ENCODE measurements around the gene ERG.

Gene ERG

DNA sequence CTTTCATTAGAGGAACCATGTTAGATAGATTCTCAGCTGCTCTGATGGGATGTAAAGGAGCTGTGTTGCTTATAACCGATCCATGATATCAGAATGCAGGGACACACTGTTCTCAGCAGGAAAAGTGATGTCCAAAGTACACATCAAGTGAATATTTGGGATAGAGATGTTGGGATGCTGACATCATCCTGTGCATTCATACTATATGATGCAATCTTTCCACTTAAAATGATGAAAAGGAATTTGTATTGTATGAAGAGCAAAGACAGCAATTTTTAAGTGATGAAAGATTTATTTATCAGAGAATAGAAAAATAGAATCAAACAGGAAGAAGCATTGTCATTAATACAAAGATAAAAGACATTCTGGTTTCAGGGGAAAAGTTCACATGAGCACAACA, 110.1 kb downstream of the ERG start:
- DNase-seq = no peak

DNA sequence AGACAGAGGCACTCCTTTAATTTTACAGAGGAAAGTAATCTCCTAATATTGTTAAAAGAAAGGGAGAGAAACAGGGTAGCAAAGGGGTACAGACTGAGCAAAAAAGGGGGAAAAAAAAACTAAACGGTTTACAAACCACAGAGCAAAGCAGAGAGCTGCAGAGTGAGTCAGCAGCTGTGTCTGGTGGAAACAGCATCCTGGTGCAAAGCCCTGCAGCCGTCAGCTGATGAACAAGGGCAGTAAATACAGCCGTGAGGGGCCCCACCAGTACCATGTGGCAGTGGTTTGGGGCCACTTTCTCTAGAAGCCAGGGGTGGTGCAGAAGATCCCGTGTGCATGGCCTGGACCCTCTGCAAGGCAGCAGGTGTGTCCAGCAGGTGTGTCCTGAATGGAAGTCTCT, 111.3 kb downstream of the ERG start:
- DNase-seq = no peak

DNA sequence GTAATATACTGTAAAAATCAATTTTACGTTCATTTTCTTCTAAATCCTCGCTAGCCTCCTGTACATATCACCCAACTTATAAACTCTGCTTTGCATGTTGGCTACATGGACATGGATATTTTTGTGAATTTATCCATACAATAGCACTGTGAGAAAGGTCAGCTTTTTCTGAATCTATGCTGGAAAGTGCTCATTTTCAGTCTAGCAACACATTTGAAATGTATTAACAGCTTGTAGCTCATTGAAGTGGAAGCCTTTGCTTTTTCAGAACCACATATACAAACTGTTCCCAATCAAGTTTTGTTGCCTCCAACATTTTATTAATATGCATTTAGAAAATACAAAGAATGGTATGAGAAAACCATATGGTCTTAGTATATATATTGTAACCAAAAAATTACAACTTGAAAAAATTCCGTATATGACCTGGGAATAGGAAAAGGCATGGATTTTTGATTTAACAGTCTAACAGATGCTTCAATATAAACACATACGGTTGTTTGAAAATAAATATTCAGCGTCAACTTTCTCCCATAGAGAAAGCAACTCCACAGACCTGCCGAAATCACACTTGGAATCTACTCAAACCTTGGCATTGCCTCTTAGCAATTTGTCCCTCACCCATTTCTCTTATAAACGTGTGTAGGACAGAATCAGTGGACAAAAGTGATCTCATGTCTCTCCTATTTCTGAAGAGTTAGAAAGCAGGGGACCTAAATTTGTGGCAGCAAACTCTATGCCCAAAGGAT, 112.7 kb downstream of the ERG start:
- DNase-seq = no peak

DNA sequence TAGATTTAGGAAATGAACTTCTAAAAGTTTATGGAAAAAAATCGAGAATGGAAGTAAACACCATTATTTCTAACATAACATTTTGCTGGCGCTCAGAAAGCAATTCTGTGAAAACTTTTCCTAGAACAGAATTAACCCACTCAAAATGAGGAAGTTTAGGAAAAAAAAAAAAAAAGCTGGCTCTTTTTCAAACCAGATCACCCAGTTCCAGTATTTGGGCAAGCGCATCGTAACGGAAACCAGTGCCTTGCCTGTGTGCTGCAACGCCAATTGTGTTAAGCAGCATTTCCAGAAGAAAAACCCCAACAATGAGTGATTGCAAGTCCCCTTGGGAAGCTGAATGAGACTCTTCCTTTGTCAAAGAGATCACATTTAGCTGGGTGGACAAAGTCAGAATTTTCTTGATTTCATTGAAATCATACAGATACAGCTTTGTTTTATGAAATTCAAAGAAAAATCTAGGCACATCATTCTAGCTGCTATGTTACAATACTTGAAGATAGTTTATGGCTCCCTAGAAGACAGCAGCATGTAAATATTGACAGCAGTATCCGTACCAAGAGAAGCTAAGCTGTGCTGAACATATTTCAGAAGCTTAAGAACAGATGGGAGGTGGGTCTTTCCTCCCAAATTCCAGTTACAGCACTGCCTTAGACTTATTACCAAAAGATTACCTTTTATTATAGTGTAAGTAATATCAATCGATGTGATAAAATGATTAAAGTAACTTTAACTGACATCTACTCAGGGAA, 113.4 kb downstream of the ERG start:
- peak in 1 of 2 experiments; percentile 47 for DNase-seq

DNA sequence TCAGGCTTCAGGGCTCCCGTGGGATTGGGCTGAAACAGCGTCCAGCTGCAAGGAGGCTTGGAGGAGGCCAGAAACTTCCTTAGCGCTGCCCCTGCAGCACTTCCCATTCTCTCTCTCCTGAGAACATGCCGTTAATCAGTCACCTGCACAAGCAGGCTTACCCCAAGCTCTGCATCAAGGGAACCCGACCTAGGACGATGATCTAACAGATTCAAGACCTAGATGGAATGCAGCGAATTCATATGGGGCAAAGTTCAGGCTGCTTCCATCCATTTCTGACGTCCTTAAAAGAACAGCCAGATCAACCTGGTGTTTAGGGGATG, 114.1 kb downstream of the ERG start:
- DNase-seq = no peak

DNA sequence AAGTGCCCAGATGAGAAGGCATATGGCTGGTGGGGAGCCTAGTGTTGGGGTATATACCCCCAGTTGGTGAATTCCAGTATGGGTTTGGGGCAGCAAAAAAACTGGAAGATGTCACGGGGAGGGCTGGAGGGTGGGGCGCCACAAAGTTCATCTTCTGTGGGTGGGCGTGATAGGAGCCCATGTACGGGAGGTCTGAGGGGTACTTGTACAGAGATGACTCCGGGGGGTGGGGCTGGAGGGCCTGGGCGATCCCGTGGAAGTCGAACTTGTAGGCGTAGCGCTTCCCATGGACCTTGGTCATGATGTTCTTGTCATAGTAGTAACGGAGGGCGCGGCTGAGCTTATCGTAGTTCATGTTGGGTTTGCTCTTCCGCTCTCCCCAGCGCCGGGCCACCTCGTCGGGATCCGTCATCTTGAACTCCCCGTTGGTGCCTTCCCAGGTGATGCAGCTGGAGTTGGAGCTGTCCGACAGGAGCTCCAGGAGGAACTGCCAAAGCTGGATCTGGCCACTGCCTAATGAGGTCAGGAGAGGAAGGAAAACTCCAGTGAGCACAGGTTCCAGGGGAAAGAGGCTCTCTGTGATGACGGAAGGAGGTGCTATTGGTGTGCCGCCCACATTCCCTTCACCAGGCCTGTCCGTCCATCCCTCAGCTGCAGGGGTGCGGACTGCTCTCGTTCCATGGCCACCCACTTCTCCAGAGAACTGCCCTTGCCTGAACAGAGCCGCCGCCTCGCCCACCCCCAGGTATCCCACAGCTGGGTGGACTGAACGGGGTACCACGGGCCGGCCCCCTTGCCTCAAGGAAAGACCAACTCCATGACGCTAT, 114.7 kb downstream of the ERG start:
- no peak for DNase-seq

DNA sequence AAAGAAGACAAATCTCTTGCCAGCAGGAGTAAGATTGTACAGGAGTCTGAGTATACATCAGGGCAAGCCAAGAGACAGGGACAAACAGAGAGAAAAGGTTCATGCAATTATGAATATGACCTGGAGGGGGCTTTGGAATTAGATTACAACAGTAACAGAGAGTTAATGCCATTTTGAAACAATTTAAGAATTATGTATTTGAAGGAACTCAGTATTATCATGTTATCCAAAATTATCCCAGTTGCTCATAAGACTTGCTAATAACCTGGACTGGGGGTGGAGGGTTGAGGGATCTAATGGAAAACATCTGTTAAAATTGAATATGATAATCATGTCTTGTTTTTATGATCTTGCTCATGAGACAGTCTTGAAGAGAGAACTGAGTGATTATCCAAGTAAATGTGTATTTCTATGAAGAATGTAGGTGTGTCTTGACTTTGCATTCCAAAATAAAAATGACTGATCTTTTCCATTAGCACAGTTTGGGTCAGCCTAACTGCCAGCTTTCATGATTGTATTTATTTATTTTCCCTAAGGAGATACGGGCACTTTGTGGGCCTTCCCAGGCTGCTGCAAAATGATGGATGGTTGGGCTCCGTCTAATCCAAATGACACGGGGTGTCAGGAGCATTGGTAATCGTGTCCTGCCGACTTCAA, 117.7 kb downstream of the ERG start:
- peak; percentile 13 to 40 for DNase-seq

DNA sequence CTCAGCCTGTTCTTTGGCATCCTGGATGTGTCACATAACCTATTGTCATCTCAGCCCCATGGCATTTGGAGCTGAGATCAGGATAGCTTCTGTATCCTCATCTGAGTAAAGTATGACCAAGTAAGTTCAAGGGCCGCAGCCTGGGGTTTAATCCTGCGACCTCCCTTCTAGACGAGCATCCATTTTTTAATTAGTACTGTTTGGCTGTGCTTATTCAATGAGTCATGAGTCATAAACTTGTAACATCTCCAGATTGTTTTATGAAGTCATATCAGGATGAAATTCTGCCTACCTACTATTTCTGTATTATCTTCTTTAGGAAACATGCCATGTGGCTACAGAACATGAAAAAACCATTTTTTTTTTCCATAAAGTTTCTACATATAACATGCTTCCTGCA, 119.1 kb downstream of the ERG start:
- DNase-seq = no peak

DNA sequence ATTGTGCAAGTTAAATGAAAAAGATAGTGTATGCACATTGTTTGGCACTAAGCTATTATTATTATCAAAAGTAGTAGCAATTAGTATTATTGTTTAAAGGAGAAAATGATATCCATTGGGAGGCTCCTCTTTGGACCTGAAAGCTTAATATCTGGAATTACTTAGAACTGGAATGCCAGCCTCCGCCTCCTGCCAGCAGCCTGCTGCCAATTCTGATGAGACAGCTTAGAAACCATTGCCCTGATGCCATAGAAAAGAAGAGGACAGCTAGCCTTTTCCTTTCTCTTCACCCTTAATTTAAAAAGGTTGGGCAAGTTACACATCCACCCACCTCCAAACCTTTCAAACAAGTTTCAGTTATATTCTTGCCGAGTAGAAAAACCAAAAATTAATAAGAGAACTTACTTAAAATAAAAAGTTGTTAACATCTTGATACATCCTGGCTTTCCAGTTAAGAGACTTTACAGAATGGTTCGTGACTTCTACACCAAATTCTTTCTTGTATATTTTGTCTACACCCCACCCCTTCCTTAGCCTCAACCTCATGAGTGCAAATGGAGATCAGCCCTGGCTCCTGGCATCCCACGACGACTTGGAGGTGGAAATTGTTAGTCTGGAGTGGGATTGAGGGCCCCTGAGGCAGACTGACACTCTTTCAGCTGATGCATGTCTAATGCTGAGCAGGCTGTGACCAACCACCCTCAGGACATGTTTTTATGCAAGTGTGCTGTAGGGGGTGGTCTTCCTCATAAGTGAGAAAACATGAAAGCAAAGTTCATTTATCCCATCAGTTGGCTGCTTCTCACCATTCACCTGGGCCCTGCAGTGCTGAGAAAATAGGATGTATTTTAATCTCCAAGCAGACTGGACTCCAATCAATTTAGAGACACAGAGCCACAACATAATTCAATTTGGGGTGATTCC, 120.8 kb downstream of the ERG start:
- no peak for DNase-seq

DNA sequence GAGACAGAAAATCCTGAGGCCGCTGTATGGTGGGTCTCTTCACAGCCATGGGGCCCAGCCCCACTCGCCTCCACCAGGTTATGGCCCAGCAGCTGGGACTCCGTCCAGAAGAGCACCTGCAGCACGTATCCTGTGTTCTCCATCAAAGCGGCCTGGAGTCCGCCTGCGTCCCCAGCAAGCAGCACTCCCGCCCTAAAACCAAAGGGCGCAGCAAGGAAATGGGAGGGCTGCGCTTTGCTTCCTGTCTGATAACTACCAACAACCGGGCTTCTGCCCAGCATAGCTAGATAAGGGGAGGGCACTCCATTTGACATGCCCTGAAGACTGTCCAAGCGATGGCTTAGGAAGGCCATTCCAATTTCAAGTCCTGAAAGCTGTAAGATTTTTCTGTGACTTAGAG, 121.6 kb downstream of the ERG start:
- no peak for DNase-seq

DNA sequence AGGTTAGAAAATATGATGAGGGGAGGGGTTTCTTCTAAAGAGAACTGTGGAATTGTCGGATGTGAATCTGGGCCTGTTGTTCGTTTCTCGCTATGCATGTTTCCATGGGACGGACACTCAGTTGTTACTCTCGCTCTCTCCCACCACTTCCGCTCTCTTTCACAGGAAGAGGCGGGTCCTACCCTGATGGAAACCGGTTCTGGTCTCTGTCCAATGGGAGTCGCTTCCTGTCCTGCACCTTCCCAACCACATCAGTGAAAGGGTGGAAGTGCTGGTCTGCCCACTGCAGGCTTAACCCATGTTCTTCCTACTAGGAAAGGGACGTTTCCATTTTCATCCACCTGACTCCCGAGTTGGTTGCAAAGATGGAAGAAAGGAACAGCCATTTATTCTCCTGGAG, 122.0 kb downstream of the ERG start:
- no peak for DNase-seq

DNA sequence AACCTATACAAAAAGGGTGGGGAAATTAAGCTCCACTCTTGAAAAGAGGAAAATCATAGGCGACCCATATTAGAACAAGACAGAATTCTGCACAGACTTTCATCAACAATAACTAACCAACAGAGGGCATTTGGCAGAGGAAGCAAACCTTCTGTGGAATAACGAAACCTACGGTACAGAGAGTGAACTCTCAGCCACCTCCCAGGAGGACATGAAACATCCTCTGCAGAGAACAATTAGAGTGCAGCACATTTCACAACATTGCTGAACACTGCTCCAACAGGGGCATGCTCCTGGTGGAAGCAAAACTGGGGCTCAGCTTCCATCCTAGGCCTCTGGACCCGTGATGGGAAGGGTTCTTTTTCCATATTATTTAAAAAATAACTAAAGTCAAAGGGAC, 130.6 kb downstream of the ERG start:
- DNase-seq = no peak

DNA sequence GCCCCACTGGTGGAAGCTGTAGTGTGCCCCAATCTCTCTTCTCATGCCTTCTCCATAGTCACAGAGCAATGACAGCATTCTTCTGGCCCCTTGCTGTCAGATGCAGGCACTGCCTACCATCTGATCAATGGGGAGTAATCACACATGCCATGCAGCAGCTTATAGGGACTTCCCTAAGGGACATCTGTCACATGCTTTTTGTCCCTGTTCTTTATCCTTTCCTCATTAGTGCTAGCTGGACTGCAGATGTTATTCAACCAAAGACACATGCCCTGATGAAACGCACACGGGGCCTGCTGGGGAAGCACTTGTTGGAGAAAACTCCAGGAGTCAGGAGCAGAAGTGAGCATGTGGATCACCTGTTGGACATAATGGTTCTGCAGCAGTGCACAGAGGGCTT, 132.8 kb downstream of the ERG start:
- peak; percentile 71 to 91 for DNase-seq

DNA sequence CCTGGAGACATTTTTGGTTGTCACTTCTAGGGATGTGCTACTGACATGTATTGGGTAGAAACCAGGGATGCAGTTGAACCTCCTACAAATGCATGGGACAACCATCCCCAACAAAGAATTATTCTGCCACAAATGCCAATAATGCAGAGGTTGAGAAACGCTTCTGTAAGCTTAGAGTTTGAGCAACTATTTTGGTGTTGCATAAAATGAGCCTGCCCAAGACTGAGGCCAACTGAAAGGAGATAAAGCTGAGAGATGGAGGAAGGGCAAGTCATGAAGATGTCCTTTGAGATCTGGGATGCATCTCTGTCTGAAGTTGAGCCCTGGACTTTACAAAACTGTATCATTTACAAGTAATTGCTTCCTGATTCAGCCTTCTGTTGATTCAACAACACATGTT, 134.6 kb downstream of the ERG start:
- DNase-seq = no peak

DNA sequence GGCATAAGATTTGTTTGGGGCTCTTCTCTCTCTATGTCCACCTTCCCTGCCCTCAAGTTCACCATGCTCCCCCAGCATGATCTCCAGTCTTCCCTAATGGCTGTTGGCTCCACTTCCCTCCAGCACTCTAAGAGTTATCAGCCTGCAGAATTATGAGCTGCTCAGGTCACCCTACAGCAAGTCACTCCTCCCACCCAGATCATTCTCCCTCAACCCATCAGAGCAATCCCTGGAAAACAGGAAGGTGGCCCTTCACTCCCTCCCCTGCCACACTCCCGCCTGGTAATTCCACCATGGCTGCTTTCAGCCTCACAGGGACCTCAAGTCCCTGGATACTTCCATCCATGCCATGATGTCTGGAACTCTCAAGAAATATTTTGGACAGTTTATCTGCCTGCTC, 137.0 kb downstream of the ERG start:
- DNase-seq = no peak

DNA sequence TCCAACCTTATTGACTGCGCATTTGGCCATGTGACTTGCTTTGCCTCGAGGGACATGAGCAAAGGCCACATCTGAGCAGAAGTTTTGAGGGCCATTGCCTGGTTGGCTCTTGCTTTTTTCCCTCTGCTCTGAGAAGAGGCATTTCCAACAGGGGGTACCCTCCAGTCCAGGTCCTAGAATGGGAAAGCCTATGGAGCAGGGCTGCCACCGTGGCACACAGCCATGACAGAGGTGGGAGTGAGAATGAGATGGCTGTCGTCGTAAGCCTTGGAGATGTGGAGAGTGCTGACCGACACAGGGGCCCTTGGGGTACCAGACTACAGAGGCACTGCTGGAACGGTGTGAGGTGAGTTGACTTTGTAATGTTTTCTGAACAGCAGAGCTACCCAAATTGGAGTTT, 138.4 kb downstream of the ERG start:
- no peak for DNase-seq

DNA sequence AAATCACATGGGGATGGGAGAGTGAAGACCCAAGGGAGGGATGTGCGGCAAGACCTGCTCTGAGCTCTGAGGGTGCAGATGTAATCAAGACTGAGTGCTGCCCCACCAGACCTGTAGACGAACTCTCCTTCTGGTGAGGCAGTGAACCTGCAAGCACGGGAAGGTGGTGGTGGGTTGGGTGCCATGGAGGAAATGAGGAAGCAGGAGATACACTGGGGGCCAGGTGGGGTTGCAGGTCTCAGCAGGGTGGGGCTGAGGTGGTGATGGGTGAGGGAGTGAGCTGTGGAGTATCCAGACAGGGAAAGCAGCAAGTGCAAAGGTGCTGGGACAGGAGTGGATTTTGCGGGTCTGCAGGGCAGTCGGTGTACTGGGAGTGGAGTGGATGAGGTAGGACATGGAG, 139.2 kb downstream of the ERG start:
- no peak for DNase-seq

DNA sequence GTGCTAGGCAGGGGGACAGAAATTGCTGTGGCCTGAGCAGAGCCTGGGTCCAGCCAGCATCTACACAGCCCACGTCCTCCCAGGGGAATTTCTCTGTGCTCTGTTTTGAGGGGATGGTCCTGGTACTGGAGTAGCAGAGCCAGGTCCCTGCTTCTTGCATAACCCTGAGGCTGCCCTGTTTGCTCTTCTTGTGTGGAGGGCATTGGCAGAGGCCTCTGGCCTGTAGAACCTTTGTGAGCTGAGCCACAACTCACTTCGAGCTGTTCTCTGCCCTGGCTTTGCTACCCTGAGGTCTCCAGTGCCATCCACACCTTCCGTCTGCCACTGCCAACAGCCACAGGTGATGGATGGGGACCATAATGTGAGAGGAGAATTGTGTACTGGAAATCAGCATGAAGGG, 139.6 kb downstream of the ERG start:
- DNase-seq = no peak

DNA sequence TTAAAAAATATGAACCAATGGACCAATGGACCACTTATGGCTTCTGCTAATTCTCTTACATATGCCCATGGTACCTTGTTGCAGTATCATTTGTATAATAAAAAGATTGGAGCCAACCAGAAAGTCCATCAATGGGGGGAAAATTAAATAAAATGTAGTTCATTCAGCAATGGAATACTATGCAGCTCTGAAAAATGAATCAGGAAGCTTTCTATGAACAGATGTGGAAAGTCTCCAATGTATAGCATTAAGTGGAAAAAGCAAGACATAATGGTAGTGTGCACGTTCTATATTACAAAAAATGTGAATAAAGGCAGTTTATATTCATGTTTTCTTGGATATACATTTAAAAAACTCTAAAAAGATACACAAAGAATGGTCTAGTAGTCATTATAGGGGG, 140.2 kb downstream of the ERG start:
- DNase-seq = no peak

DNA sequence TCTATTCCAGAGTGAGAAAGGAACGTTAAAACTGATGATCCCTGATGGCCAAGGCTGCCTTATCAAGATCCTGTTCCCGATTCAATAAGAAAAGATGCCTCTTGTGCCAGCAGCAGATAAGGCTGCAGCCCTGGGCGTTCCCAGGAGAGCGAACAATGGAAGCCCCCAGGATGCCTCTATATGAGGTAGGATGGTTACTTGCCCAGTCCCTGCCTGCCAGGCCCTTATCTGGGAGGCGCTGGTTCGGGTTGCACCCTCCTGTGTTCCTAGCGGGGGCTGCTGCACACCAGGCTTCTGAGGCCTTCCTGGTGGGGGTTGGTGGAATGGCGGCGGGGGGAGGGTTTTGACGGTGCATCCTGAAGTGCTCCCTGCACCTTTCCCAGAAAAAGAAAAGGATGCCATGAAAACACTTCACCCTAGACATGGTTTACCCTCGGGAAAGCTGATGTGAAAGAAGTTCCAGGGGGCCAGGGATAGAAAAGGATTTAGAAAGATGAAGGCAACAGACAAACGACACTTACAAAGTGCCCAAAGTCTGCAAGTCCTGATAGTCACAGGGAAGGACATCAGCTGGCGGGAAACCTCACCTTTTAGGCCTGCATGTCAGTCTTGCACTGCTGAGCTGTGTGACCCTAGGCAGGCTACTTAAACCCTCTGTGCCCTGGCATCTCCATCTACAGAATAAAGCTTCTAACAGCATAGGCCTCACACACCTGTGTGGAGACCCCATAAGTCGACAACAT, 141.2 kb downstream of the ERG start:
- no peak for DNase-seq

DNA sequence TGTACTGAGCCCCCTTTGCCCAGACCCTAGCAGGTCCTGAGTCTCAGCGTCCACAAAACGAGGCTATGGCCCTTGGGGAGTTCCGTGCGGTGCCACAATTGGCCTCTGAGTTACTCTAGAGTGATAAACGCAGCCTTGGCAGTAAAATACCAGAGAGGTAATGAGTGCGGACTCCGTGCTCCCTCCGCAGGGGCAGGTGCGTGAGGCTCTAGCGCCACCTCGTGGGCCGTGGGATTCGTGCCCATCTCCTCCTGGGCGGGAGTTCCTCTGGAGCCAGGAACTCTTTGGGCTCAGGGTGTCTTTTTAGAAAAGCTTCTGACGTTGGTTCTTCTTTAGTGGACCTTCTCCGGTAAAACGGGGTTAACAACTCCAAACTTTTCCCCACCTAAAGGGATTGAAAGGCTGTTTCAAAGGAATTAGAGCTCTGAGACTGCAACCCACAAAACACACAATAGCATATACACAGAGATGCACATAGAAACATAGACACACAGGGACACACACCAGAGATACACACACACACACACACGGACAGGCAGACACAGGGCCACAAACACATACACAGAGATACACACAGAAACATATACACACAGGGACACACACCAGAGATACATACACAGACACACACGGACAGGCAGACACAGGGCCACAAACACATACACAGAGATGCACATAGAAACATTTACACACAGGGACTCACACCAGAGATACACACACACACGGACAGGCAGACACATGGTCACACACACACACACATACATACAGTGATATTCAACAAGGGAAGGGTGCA, 142.1 kb downstream of the ERG start:
- peak; percentile 47 to 78 for DNase-seq
